Psoas muscle (tissue), 8 donors: Measurements from ENCODE around the gene PROC. TPM values are rescaled to one million over a fixed set of nuclear protein-coding genes. Genes with fewer than 3 reads are reported as not detected.

Experiments used
- ATAC-seq, 4 donors: fragments of 200-7000 bp; cut with Tn5 transposase; one replicate each; pipeline ENCODE4 v1.9.1; 2020; ENCODE audit warnings: moderate library complexity in 3 of 4, mild to moderate bottlenecking in 2 of 4
- DNase-seq, 2 donors: peaks; one replicate each; pipeline ENCODE4 v3.0.0-alpha.2; 2020
- H3K27ac ChIP-seq: fragments of 200-600 bp; one replicate; pipeline ENCODE4 v1.8.0; 2022
- H3K27me3 ChIP-seq, 3 donors: fragments of 200-600 bp in 1 of 3; one replicate each; pipeline versions ENCODE4 v1.6.1 to v1.8.0; 2013 to 2022; ENCODE audit warnings: low read length in 2 of 3, mild to moderate bottlenecking in 2 of 3, moderate library complexity in 1 of 3; ENCODE audit not compliant: insufficient read depth in 3 of 3
- H3K36me3 ChIP-seq, 2 donors: fragments of 200-600 bp in 1 of 2; one replicate each; pipeline versions ENCODE4 v1.6.1 to v1.8.0; 2013 to 2022; ENCODE audit warnings: low read depth in 1 of 2, mild to moderate bottlenecking in 1 of 2, moderate library complexity in 1 of 2; ENCODE audit not compliant: insufficient read depth in 1 of 2
- H3K4me1 ChIP-seq: fragments of 200-600 bp; one replicate; pipeline ENCODE4 v1.8.0; 2022
- H3K4me3 ChIP-seq: fragments of 200-600 bp; one replicate; pipeline ENCODE4 v1.8.0; 2022; ENCODE audit warnings: mild to moderate bottlenecking
- H3K9me3 ChIP-seq: fragments of 200-600 bp; one replicate; pipeline ENCODE4 v1.8.0; 2022
- CTCF ChIP-seq: fragments of 200-600 bp; IDR thresholded peaks from one replicate; pipeline ENCODE4 v1.8.0; 2022; ENCODE audit warnings: antibody characterized with exemption
- WGBS, 3 donors: extraction: QIAGEN DNeasy Blood & Tissue Kit; methylation state at CpG; one replicate each; pipeline versions ENCODE4 v1.1.6 to v1.1.7; 2013; 5-methylcytosine and 5-hydroxymethylcytosine counted together
- intact Hi-C, 2 donors: fragments of 100-400 bp; cut with DNase I; formaldehyde crosslinking; loops; one replicate each; pipeline versions ENCODE4 v1.11.0 to v1.14.2; 2022
- polyA plus RNA-seq, 3 donors: library from polyadenylated mRNA; stranded (reverse); fragments of 200-250 nt; gene quantifications; one replicate each; pipeline ENCODE4 v1.2.3, GENCODE V29; 2013
- total RNA-seq, 4 donors: library from RNA; stranded (reverse); fragmentation: NEBNext Ultra II Directional in 2 of 4; extraction: Animal tissue kit (Norgen Biotek cat#: 25700) in 2 of 4; gene quantifications; one replicate each; pipeline versions ENCODE4 v1.2.1 to v1.2.4, GENCODE V29; 2021 to 2023
- donor health status: healthy with polysubstance abuse.
- donor health status: DM: no; HTN: no; CAD: no; lungs with moderate emphysema.
- donor health status: Bipolar disorder and iron deficiency.
- donor health status: healthy.
- donor health status: DM: yes; HTN: yes; CAD: no.
- donor health status: DM: no; HTN: no; CAD: no.
- donor health status: DM: no; HTN: no; CAD: no.
- donor health status: DM: yes; HTN: yes; CAD: no.

PROC gene
- total and polyA plus RNA-seq, 7 donors, result 0.05 to 0.60 TPM; not detected in 5

- Histone ChIP-seq H3K27ac (no peak overlapping the region), H3K27me3 (no peaks in the 10 kb centered on the region), H3K36me3 (no peaks in the 10 kb centered on the region), H3K9me3 (no peaks in the 10 kb centered on the region), H3K4me1 (peaks cover 40% of the 10 kb centered on the region), H3K4me3 (no peak overlapping the region)
- ATAC-seq, result no peak
- TF ChIP-seq CTCF, result no peak
- intact Hi-C loops, result no loop called here
- no peak for DNase-seq
- WGBS, 3 donors, result 95 to 100% (median 96%) methylated on average over 1 of the region's 1 CpG
Measured at GRCh38 chr2:127392828-127393578, 25.2 kb upstream of the PROC start.

GRCh38 chr2:127394492-127394891 is 23.7 kb upstream of the PROC start:
- Histone ChIP-seq H3K27ac (no peak overlapping the region), H3K4me3 (no peak overlapping the region), H3K4me1 (peaks cover 45% of the 10 kb centered on the region), H3K9me3 (no peaks in the 10 kb centered on the region), H3K27me3 (no peaks in the 10 kb centered on the region), H3K36me3 (no peaks in the 10 kb centered on the region)
- WGBS, 3 donors, result 57 to 71% (median 62%) methylated on average over 3 of the region's 3 CpGs
- DNase-seq (no peak), ATAC-seq (no peak)
- no peak for TF ChIP-seq CTCF
- intact Hi-C loops, result no loop called here

GRCh38 chr2:127397568-127398238 is 20.5 kb upstream of the PROC start:
- Histone ChIP-seq H3K4me1 (peaks cover 32% of the 10 kb centered on the region), H3K4me3 (no peak overlapping the region), H3K27ac (peak overlapping the region; percentile 82), H3K9me3 (no peaks in the 10 kb centered on the region), H3K27me3 (no peaks in the 10 kb centered on the region), H3K36me3 (no peaks in the 10 kb centered on the region)
- peak in 1 of 2 donors; percentile 67 for DNase-seq
- TF ChIP-seq CTCF, result no peak
- 42 to 67% (median 42%) methylated on average over 9 of the region's 9 CpGs for WGBS, 3 donors
- ATAC-seq, result peak; percentile 55 to 76 (median 62)
- intact Hi-C loops, result no loop called here

GRCh38 chr2:127398239-127398590 is 20.0 kb upstream of the PROC start:
- peaks cover 27% of the 10 kb centered on the region for H3K4me1 ChIP-seq
- intact Hi-C loops, result no loop called here
- peak; percentile 86 to 95 (median 90) for ATAC-seq
- TF ChIP-seq CTCF, result no peak
- no peaks in the 10 kb centered on the region for H3K27me3 ChIP-seq
- no peaks in the 10 kb centered on the region for H3K9me3 ChIP-seq
- H3K27ac ChIP-seq, result peak overlapping the region; percentile 82
- WGBS, 3 donors, result 5 to 12% (median 7%) methylated on average over 4 of the region's 4 CpGs
- H3K36me3 ChIP-seq, result no peaks in the 10 kb centered on the region
- peak; percentile 87 to 92 for DNase-seq
- no peak overlapping the region for H3K4me3 ChIP-seq
